ENCODE results near the gene LARGE1. TPM values are rescaled to one million over a fixed set of nuclear protein-coding genes. Genes with fewer than 3 reads are reported as not detected.

The LARGE1 gene
- total and polyA plus RNA-seq, 4 donors = 25.6 to 45.6 (median 37.6) TPM

DNA sequence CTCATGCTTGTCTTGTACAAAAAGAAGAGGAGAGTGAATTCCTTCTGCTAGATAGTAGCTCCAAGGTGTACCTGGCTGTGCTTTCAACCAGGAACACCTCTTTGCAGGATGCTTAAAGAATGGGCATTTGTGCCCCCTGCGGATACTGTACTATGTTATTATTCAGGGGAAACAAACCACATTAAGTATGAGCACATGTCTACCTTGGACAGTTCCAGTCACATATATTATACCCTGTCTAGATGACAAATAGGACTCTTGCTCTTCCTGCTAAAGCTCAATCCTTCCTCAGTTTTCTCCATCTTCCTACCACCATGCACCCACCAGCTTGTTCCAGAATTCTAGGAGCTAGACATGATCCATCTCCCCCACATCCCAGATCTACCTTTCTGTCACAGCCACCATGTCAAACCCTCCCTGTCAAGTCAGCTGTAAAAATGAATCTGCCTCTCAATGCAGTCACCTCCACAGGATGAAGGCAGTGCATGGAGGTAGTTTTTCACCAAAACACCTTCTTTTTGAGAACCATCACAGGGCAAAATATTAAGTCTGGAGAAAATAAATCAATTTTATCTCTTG is 337.4 kb downstream of the LARGE1 start:
- no peaks in the 10 kb centered on the region for H3K27me3 ChIP-seq (ENCODE audit: control insufficient read depth, insufficient read depth, low read length)
- H3K4me1 ChIP-seq (ENCODE audit: control insufficient read depth, insufficient read depth, low read length) = no peaks in the 10 kb centered on the region
- H3K36me3 ChIP-seq (ENCODE audit: control insufficient read depth, insufficient read depth, low read length) = no peaks in the 10 kb centered on the region
- no peak overlapping the region for H3K4me3 ChIP-seq (ENCODE audit: low read depth, low read length)
- H3K9me3 ChIP-seq (ENCODE audit: control insufficient read depth, insufficient read depth, low read length) = no peaks in the 10 kb centered on the region
- H3K27ac ChIP-seq (ENCODE audit: low read depth, low read length) = no peak overlapping the region
- no peak for DNase-seq (ENCODE audit: low read depth in 4 of 6, low spot score in 6 of 6)
- no CpG with 5 or more reads among the region's 1 CpG for WGBS (ENCODE audit: insufficient coverage)

DNA sequence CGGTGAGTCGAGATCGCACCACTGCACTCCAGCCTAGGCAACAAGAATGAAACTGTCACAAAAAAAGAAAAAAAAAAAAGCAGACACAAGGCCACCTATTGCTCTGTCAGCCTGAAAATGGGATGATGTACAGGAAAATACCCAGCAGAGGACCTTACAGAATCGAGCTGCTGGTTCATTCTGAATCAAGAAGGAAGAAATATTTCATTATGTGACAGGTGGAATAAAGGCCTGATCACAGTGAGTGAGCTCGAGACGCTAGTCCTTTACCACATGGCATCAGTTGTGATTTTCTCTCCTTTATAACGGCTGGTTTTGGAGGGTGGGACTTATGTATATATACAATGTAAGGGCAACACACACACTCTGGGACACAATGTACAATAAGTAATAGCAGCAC is 340.0 kb downstream of the LARGE1 start:
- H3K9me3 ChIP-seq (ENCODE audit: control insufficient read depth, insufficient read depth, low read length) = no peaks in the 10 kb centered on the region
- no peaks in the 10 kb centered on the region for H3K36me3 ChIP-seq (ENCODE audit: control insufficient read depth, insufficient read depth, low read length)
- no peak overlapping the region for H3K4me3 ChIP-seq (ENCODE audit: low read depth, low read length)
- 63% methylated on average over 4 of the region's 7 CpGs for WGBS (ENCODE audit: insufficient coverage)
- no peak overlapping the region for H3K27ac ChIP-seq (ENCODE audit: low read depth, low read length)
- H3K27me3 ChIP-seq (ENCODE audit: control insufficient read depth, insufficient read depth, low read length) = no peaks in the 10 kb centered on the region
- DNase-seq (ENCODE audit: low read depth in 4 of 6, low spot score in 6 of 6) = no peak
- no peaks in the 10 kb centered on the region for H3K4me1 ChIP-seq (ENCODE audit: control insufficient read depth, insufficient read depth, low read length)

GRCh38 chr22:33579448-33580093 is 340.7 kb downstream of the LARGE1 start:
- Histone ChIP-seq H3K36me3 (ENCODE audit: control insufficient read depth, insufficient read depth, low read length) (no peaks in the 10 kb centered on the region), H3K27me3 (ENCODE audit: control insufficient read depth, insufficient read depth, low read length) (no peaks in the 10 kb centered on the region), H3K4me1 (ENCODE audit: control insufficient read depth, insufficient read depth, low read length) (no peaks in the 10 kb centered on the region), H3K27ac (ENCODE audit: low read depth, low read length) (no peak overlapping the region), H3K9me3 (ENCODE audit: control insufficient read depth, insufficient read depth, low read length) (no peaks in the 10 kb centered on the region), H3K4me3 (ENCODE audit: low read depth, low read length) (no peak overlapping the region)
- peak in 1 of 6 donors; percentile 54 for DNase-seq (ENCODE audit: low read depth in 4 of 6, low spot score in 6 of 6)
- WGBS (ENCODE audit: insufficient coverage) = 75% methylated on average over 7 of the region's 8 CpGs

DNA sequence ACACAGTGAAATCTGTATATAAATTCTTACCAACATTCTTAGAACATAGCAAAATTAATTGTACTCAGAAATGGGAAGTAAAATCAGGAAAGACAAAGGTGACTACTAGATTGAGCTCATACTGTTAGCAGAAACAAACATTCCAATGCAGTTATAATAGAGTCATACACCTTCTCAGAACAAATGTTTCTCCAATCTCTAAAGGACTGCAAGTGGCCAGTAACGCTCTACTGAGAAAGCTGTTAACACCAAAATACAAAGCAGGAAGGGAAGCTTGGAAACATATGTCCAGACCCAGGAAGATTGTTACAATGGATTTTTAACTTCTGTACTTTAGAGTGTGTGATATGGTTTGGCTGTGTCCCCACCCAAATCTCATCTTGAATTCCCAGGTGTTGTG is 341.5 kb downstream of the LARGE1 start:
- H3K4me1 ChIP-seq (ENCODE audit: control insufficient read depth, insufficient read depth, low read length) = no peaks in the 10 kb centered on the region
- no peak for DNase-seq (ENCODE audit: low read depth in 4 of 6, low spot score in 6 of 6)
- WGBS (ENCODE audit: insufficient coverage) = no CpG with 5 or more reads among the region's 1 CpG

DNA sequence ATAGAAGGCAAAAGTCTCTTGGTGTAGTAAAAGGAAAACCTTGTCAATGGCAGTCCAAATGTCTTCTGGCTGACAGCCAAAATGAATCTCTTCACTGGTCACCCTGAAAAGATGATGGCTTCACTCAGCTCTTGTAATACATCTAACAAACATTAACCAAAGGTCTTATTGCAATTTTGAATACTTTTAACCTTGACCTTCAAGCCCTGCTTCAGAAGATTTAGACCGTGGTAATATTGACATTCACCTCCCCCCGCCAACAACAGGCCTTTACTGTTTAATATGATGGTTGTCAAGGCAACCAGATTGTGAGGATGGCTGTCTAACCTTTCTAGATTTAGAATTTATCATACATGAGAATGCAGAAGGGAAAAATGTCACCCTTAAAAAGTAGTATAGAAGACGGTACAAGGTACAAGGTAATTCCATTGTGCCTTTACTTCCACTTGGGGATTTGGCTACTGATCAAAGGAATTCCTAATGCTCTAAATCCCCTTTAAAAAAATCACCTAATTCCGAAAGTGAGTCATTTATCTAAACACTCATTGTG is 342.3 kb downstream of the LARGE1 start:
- WGBS (ENCODE audit: insufficient coverage) = no CpG with 5 or more reads among the region's 4 CpGs
- Histone ChIP-seq H3K4me1 (ENCODE audit: control insufficient read depth, insufficient read depth, low read length) (no peaks in the 10 kb centered on the region), H3K36me3 (ENCODE audit: control insufficient read depth, insufficient read depth, low read length) (no peaks in the 10 kb centered on the region), H3K27ac (ENCODE audit: low read depth, low read length) (no peak overlapping the region), H3K9me3 (ENCODE audit: control insufficient read depth, insufficient read depth, low read length) (no peaks in the 10 kb centered on the region), H3K27me3 (ENCODE audit: control insufficient read depth, insufficient read depth, low read length) (no peaks in the 10 kb centered on the region), H3K4me3 (ENCODE audit: low read depth, low read length) (no peak overlapping the region)
- DNase-seq (ENCODE audit: low read depth in 4 of 6, low spot score in 6 of 6) = peak in 2 of 6 donors; percentile 37 to 61

More for the DNA sequence above, 341.5 kb downstream of the LARGE1 start:
- H3K4me3 ChIP-seq (ENCODE audit: low read depth, low read length) = no peak overlapping the region
- H3K27ac ChIP-seq (ENCODE audit: low read depth, low read length) = no peak overlapping the region
- no peaks in the 10 kb centered on the region for H3K9me3 ChIP-seq (ENCODE audit: control insufficient read depth, insufficient read depth, low read length)
- no peaks in the 10 kb centered on the region for H3K27me3 ChIP-seq (ENCODE audit: control insufficient read depth, insufficient read depth, low read length)
- no peaks in the 10 kb centered on the region for H3K36me3 ChIP-seq (ENCODE audit: control insufficient read depth, insufficient read depth, low read length)

- Histone ChIP-seq H3K36me3 (ENCODE audit: control insufficient read depth, insufficient read depth, low read length) (no peaks in the 10 kb centered on the region), H3K27me3 (ENCODE audit: control insufficient read depth, insufficient read depth, low read length) (no peaks in the 10 kb centered on the region), H3K4me3 (ENCODE audit: low read depth, low read length) (no peak overlapping the region), H3K9me3 (ENCODE audit: control insufficient read depth, insufficient read depth, low read length) (no peaks in the 10 kb centered on the region), H3K27ac (ENCODE audit: low read depth, low read length) (no peak overlapping the region), H3K4me1 (ENCODE audit: control insufficient read depth, insufficient read depth, low read length) (no peaks in the 10 kb centered on the region)
- DNase-seq (ENCODE audit: low read depth in 4 of 6, low spot score in 6 of 6) = no peak
- WGBS (ENCODE audit: insufficient coverage) = no CpG with 5 or more reads among the region's 3 CpGs
These were observed 344.1 kb downstream of the LARGE1 start for GRCh38 chr22:33576205-33576604.

- H3K27me3 ChIP-seq (ENCODE audit: control insufficient read depth, insufficient read depth, low read length) = no peaks in the 10 kb centered on the region
- no peaks in the 10 kb centered on the region for H3K9me3 ChIP-seq (ENCODE audit: control insufficient read depth, insufficient read depth, low read length)
- no peak overlapping the region for H3K4me3 ChIP-seq (ENCODE audit: low read depth, low read length)
- peak in 1 of 6 donors; percentile 81 for DNase-seq (ENCODE audit: low read depth in 4 of 6, low spot score in 6 of 6)
- no peaks in the 10 kb centered on the region for H3K36me3 ChIP-seq (ENCODE audit: control insufficient read depth, insufficient read depth, low read length)
- no peaks in the 10 kb centered on the region for H3K4me1 ChIP-seq (ENCODE audit: control insufficient read depth, insufficient read depth, low read length)
- no CpG with 5 or more reads among the region's 7 CpGs for WGBS (ENCODE audit: insufficient coverage)
- H3K27ac ChIP-seq (ENCODE audit: low read depth, low read length) = no peak overlapping the region
These were observed 344.5 kb downstream of the LARGE1 start for GRCh38 chr22:33575771-33576170.

- DNase-seq (ENCODE audit: low read depth in 4 of 6, low spot score in 6 of 6) = no peak
- no peaks in the 10 kb centered on the region for H3K27me3 ChIP-seq (ENCODE audit: control insufficient read depth, insufficient read depth, low read length)
- WGBS (ENCODE audit: insufficient coverage) = 92% methylated on average over 2 of the region's 2 CpGs
- H3K4me1 ChIP-seq (ENCODE audit: control insufficient read depth, insufficient read depth, low read length) = no peaks in the 10 kb centered on the region
- no peaks in the 10 kb centered on the region for H3K36me3 ChIP-seq (ENCODE audit: control insufficient read depth, insufficient read depth, low read length)
- H3K9me3 ChIP-seq (ENCODE audit: control insufficient read depth, insufficient read depth, low read length) = no peaks in the 10 kb centered on the region
- no peak overlapping the region for H3K4me3 ChIP-seq (ENCODE audit: low read depth, low read length)
- H3K27ac ChIP-seq (ENCODE audit: low read depth, low read length) = no peak overlapping the region
These were observed 345.2 kb downstream of the LARGE1 start for GRCh38 chr22:33575041-33575440.

GRCh38 chr22:33573479-33573878 is 346.8 kb downstream of the LARGE1 start:
- H3K9me3 ChIP-seq (ENCODE audit: control insufficient read depth, insufficient read depth, low read length) = no peaks in the 10 kb centered on the region
- peaks cover under 1% of the 10 kb centered on the region for H3K4me1 ChIP-seq (ENCODE audit: control insufficient read depth, insufficient read depth, low read length)
- no peak overlapping the region for H3K4me3 ChIP-seq (ENCODE audit: low read depth, low read length)
- 87% methylated on average over 3 of the region's 4 CpGs for WGBS (ENCODE audit: insufficient coverage)
- DNase-seq (ENCODE audit: low read depth in 4 of 6, low spot score in 6 of 6) = no peak
- no peak overlapping the region for H3K27ac ChIP-seq (ENCODE audit: low read depth, low read length)
- H3K27me3 ChIP-seq (ENCODE audit: control insufficient read depth, insufficient read depth, low read length) = no peaks in the 10 kb centered on the region
- no peaks in the 10 kb centered on the region for H3K36me3 ChIP-seq (ENCODE audit: control insufficient read depth, insufficient read depth, low read length)

DNA sequence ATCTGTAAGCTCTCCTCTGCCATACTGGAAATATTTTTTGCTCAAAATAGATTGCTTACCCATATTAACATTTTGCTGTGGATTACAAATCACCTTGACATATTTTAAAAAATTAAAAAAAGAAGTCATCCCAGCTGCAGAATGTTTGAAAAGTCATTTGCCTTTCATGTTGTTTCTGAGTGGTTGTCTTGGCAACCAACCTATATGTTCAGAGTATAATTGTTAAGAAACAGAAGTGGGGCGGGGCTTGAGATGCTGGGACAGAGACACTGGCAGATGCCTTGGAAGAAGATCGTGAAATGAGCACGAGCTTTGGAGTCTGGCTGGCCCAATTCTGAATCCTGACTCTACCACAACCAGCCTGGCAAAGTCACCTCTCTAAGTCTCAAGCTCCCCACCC is 348.2 kb downstream of the LARGE1 start:
- no peaks in the 10 kb centered on the region for H3K36me3 ChIP-seq (ENCODE audit: control insufficient read depth, insufficient read depth, low read length)
- no peaks in the 10 kb centered on the region for H3K27me3 ChIP-seq (ENCODE audit: control insufficient read depth, insufficient read depth, low read length)
- WGBS (ENCODE audit: insufficient coverage) = no CpG with 5 or more reads among the region's 3 CpGs
- H3K9me3 ChIP-seq (ENCODE audit: control insufficient read depth, insufficient read depth, low read length) = no peaks in the 10 kb centered on the region
- DNase-seq (ENCODE audit: low read depth in 4 of 6, low spot score in 6 of 6) = no peak
- peaks cover 6% of the 10 kb centered on the region for H3K4me1 ChIP-seq (ENCODE audit: control insufficient read depth, insufficient read depth, low read length)
- H3K4me3 ChIP-seq (ENCODE audit: low read depth, low read length) = no peak overlapping the region
- H3K27ac ChIP-seq (ENCODE audit: low read depth, low read length) = no peak overlapping the region

Measured in spinal cord (tissue), 10 donors.